PC-3 (cell line): ENCODE results near the gene ZAR1.

Experiments used
- CTCF ChIP-seq: fragments of 300-600 bp; sonication (generic); conservative IDR thresholded peaks from 2 replicates; pipeline ENCODE4 v1.5.1; 2017; ENCODE audit warnings: antibody characterized with exemption, low read depth, mild to moderate bottlenecking, low read length
- EZH2 ChIP-seq: fragments of 300-600 bp; sonication (generic); IDR thresholded peaks from one replicate; pipeline ENCODE4 v1.6.1; 2017; ENCODE audit warnings: antibody characterized with exemption, mild to moderate bottlenecking, low read length; ENCODE audit not compliant: unreplicated experiment
- EZH2phosphoT487 ChIP-seq: fragments of 300-600 bp; sonication (generic); IDR thresholded peaks from 2 replicates; pipeline ENCODE4 v1.6.1; 2018; ENCODE audit warnings: mild to moderate bottlenecking, antibody characterized with exemption, low read length, borderline replicate concordance

- TF ChIP-seq CTCF (no peak), EZH2phosphoT487 (no peak), EZH2 (no peak)
Measured at GRCh38 chr4:48478273-48478672, 11.8 kb upstream of the ZAR1 start.
